Cardiac muscle cell (in vitro differentiated cells and primary cell): Measurements from ENCODE around the gene EFNA3. TPM values are rescaled to one million over a fixed set of nuclear protein-coding genes. Genes with fewer than 3 reads are reported as not detected.

ENCODE experiments used
- DNase-seq, 2 donors: peaks; one replicate each; pipeline versions ENCODE4 v3.0.0 to v3.0.0-alpha.2; 2010 to 2017; ENCODE audit warnings: low read depth in 1 of 2, low spot score in 1 of 2
- H3K27ac ChIP-seq: fragments of 200-600 bp; sonication (generic); 2 replicates; pipeline ENCODE4 v1.5.1; 2016
- H3K27me3 ChIP-seq: fragments of 200-600 bp; sonication (generic); 2 replicates; pipeline ENCODE4 v1.6.0; 2016; ENCODE audit warnings: control low read depth
- H3K36me3 ChIP-seq: fragments of 200-600 bp; sonication (generic); 2 replicates; pipeline ENCODE4 v1.5.1; 2016; ENCODE audit warnings: control low read depth
- H3K4me1 ChIP-seq: fragments of 200-600 bp; sonication (generic); 2 replicates; pipeline ENCODE4 v1.8.1; 2017; ENCODE audit warnings: low read depth, mild to moderate bottlenecking, mixed run types
- H3K4me3 ChIP-seq: fragments of 200-600 bp; sonication (generic); 2 replicates; pipeline ENCODE4 v1.5.1; 2016; ENCODE audit warnings: mild to moderate bottlenecking
- H3K9me3 ChIP-seq: fragments of 200-600 bp; sonication (generic); 2 replicates; pipeline ENCODE4 v1.5.1; 2017; ENCODE audit warnings: low read depth, mild to moderate bottlenecking, control low read depth
- polyA plus RNA-seq: library from polyadenylated mRNA; unstranded; fragments of >200 nt; fragmentation: Nextera tagmentation; extraction: Ambion mirVana; gene quantifications from 2 replicates; pipeline ENCODE4 v1.2.1, GENCODE V29; 2016
- total RNA-seq: library from RNA; depleted of rRNA; stranded (reverse); fragments of >200 nt; gene quantifications from 2 replicates; pipeline ENCODE4 v1.2.3, GENCODE V29; 2016
- TF ChIP-seq, protein P1 (sequence below): IDR thresholded peaks from 2 replicates; pipeline ENCODE4 v1.5.1; 2012; ENCODE audit warnings: low read depth, mild to moderate bottlenecking, low read length

The EFNA3 gene, protein sequence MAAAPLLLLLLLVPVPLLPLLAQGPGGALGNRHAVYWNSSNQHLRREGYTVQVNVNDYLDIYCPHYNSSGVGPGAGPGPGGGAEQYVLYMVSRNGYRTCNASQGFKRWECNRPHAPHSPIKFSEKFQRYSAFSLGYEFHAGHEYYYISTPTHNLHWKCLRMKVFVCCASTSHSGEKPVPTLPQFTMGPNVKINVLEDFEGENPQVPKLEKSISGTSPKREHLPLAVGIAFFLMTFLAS
- total RNA-seq (26.3 and 31.9 TPM in 2 replicates), polyA plus RNA-seq (34.2 and 43.0 TPM in 2 replicates)

DNA sequence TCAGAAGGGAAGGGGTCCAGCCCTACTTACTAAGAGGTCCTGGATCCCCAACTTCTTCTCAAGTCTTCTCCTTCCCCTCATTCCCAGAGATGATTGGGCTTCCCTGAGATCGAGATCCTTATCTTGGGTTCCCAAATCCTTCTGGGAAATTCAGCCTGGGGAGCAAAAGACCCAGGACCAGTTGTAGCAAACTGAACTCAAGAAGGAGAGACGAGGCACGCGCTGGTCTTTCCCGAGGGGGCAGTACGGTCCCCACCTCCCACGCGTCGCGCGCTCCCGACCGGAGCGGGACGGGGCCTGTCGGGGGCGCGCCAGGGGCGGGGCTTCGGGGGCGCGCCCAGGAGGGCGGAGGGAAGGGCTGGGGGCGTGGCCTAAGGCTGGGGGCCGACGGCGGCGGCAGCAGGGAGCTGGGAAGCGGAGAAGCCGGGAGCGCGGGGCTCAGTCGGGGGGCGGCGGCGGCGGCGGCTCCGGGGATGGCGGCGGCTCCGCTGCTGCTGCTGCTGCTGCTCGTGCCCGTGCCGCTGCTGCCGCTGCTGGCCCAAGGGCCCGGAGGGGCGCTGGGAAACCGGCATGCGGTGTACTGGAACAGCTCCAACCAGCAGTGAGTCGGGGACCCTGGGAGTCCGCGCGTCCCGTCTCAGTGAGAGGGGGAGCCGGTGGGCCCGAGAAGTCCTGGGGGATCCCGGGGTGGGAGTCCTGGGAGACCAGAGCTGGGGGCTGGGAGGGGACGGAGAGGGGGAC lies at the start of gene EFNA3:
TSS of gene EFNA3 (plus strand) at position 369 of the 741 bp plus-strand sequence. CDS start at position 474, 105 bp downstream.
- Histone ChIP-seq H3K36me3 (no peaks in the 10 kb centered on the region), H3K4me1 (peaks cover 10% of the 10 kb centered on the region), H3K27ac (no peak within 1 kb of the TSS), H3K27me3 (peaks cover 26% of the 10 kb centered on the region), H3K9me3 (no peaks in the 10 kb centered on the region), H3K4me3 (peak within 1 kb of the TSS; percentile 45)
- DNase-seq = peak; percentile 61 to 84
- TF ChIP-seq, protein P1, sequence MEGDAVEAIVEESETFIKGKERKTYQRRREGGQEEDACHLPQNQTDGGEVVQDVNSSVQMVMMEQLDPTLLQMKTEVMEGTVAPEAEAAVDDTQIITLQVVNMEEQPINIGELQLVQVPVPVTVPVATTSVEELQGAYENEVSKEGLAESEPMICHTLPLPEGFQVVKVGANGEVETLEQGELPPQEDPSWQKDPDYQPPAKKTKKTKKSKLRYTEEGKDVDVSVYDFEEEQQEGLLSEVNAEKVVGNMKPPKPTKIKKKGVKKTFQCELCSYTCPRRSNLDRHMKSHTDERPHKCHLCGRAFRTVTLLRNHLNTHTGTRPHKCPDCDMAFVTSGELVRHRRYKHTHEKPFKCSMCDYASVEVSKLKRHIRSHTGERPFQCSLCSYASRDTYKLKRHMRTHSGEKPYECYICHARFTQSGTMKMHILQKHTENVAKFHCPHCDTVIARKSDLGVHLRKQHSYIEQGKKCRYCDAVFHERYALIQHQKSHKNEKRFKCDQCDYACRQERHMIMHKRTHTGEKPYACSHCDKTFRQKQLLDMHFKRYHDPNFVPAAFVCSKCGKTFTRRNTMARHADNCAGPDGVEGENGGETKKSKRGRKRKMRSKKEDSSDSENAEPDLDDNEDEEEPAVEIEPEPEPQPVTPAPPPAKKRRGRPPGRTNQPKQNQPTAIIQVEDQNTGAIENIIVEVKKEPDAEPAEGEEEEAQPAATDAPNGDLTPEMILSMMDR = no peak

DNA sequence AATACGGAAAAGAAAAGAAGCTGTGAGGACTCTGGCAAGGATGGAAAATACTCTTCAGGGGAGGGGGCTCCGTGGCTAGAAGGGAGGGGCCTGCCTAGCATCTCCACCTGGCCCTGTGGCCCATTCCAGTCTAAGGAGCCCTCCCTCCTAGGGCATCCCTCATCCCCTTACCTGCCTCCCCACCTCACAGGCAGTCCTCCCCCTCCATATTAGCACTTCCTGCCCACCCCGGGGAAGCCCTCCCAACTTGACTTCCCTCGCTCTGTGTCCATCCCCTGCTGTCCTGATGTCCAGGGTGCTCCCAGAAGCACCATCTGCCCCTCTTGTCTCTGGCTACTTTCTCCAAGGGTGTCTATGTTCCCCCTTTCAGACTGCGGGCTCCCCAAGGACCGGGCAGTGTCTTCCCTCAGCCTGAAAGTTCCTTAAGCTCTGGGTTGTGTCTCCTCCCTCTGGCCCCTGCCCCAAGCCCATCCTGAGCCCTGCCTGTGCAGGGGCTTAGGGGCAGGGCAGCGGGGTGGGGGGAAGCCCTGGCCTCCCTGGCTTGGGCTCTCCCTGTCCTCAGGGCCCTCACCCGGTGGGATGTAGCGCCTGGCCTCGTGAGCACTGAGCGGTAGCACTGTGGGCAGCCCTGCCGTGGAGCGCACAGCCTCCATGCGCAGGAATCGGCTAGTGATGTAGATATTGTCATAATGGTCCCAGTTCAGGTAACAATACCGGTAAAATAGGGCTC lies 49.0 kb upstream of the EFNA3 start:
- Histone ChIP-seq H3K27me3 (no peaks in the 10 kb centered on the region), H3K9me3 (no peaks in the 10 kb centered on the region), H3K36me3 (no peaks in the 10 kb centered on the region), H3K4me1 (no peaks in the 10 kb centered on the region), H3K27ac (no peak overlapping the region), H3K4me3 (no peak overlapping the region)
- TF ChIP-seq, protein P1 = no peak
- DNase-seq = no peak

GRCh38 chr1:155030243-155030795 lies 48.3 kb upstream of the EFNA3 start:
- H3K27ac ChIP-seq = no peak overlapping the region
- TF ChIP-seq, protein P1 = no peak
- DNase-seq = no peak
- H3K9me3 ChIP-seq = no peaks in the 10 kb centered on the region
- H3K4me3 ChIP-seq = no peak overlapping the region
- H3K27me3 ChIP-seq = no peaks in the 10 kb centered on the region
- no peaks in the 10 kb centered on the region for H3K36me3 ChIP-seq
- H3K4me1 ChIP-seq = no peaks in the 10 kb centered on the region

DNA sequence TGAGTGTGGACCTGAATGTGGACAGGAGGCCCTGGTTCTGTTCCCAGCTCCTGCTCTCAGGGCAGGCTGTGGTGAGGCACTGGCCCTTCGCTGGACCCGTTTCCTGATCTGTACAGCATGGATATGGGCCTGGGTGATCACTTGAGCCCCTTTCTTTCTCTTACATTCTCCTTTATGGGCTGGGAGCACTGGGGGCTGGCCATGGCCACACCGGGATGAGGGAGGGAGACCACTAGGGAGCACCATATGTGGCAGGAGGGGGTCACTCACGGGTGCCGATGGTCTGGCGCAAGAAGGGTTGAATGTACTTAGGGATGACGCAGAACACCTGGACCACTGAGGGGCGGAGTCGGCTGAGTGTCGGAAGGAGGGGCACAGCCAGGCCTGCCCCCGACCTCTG lies 47.7 kb upstream of the EFNA3 start:
- Histone ChIP-seq H3K4me3 (no peak overlapping the region), H3K9me3 (no peaks in the 10 kb centered on the region), H3K36me3 (no peaks in the 10 kb centered on the region), H3K27me3 (no peaks in the 10 kb centered on the region), H3K4me1 (no peaks in the 10 kb centered on the region), H3K27ac (no peak overlapping the region)
- TF ChIP-seq, protein P1 = no peak
- no peak for DNase-seq

GRCh38 chr1:155032886-155033285 lies 45.8 kb upstream of the EFNA3 start:
- DNase-seq = no peak
- H3K27me3 ChIP-seq = no peaks in the 10 kb centered on the region
- no peaks in the 10 kb centered on the region for H3K9me3 ChIP-seq
- no peaks in the 10 kb centered on the region for H3K4me1 ChIP-seq
- no peak overlapping the region for H3K4me3 ChIP-seq
- no peak overlapping the region for H3K27ac ChIP-seq
- H3K36me3 ChIP-seq = no peaks in the 10 kb centered on the region
- TF ChIP-seq, protein P1 = no peak
